ENCODE results near the gene ZNF407.

DNA sequence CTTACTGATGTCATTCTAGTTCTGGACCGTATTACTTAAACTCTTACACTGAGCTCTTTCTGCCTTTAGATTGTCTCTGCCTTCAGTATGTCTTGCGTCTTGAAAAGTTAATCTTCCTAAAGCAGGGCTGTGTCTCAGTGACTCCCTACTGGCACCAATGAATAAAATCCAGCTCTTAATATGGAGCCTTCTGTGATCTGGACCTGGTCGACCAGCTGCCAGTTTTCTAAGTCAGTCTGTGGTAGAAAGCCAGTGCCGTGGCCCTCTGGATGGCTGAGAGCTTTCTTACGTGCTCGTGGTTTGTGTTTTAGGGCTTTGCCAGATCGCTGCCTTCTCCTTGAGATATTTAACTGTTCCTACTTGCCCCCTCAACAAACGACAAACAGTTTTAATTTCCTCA is 26.8 kb downstream of the ZNF407 start:
- TF ChIP-seq POLR2A (IDR thresholded peaks at IDR 0.05), result no peak
- TF ChIP-seq, protein P1, sequence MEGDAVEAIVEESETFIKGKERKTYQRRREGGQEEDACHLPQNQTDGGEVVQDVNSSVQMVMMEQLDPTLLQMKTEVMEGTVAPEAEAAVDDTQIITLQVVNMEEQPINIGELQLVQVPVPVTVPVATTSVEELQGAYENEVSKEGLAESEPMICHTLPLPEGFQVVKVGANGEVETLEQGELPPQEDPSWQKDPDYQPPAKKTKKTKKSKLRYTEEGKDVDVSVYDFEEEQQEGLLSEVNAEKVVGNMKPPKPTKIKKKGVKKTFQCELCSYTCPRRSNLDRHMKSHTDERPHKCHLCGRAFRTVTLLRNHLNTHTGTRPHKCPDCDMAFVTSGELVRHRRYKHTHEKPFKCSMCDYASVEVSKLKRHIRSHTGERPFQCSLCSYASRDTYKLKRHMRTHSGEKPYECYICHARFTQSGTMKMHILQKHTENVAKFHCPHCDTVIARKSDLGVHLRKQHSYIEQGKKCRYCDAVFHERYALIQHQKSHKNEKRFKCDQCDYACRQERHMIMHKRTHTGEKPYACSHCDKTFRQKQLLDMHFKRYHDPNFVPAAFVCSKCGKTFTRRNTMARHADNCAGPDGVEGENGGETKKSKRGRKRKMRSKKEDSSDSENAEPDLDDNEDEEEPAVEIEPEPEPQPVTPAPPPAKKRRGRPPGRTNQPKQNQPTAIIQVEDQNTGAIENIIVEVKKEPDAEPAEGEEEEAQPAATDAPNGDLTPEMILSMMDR (IDR thresholded peaks at IDR 0.05), result no peak

Data from testis (tissue), 2 donors.